Endothelial cell of umbilical vein (primary cell): ENCODE data around the gene NF1. TPM values are rescaled to one million over a fixed set of nuclear protein-coding genes. Genes with fewer than 3 reads are reported as not detected.

Experiments used
- BruUV-seq: library from RNA; stranded (reverse); fragments of 400-500 nt; replicated peaks from 2 replicates; lab custom pipeline; 2021; lab: Mats Ljungman, UMichigan
- CTCF ChIA-PET: fragments of 300-600, 350-600 bp; sonication (Branson Sonifier 250); formaldehyde crosslinking; loops from one replicate; lab custom pipeline; 2021; ENCODE audit warnings: antibody characterized with exemption, inconsistent platforms; lab: Charles Lee
- POLR2A ChIA-PET: fragments of 300-600, 350-600 bp; sonication (Branson Sonifier 250); formaldehyde crosslinking; loops from one replicate; lab custom pipeline; 2021; ENCODE audit warnings: antibody characterized with exemption, inconsistent platforms; lab: Charles Lee
- DNase-seq: peaks from one replicate; pipeline ENCODE4 v3.0.0-alpha.2; 2011; ENCODE audit warnings: low read depth, low spot score
- FAIRE-seq: peaks from 2 replicates; lab custom pipeline; 2011; peaks lifted over from hg19 to GRCh38; lab: Jason Lieb, UNC
- H2AFZ ChIP-seq: 2 replicates; pipeline ENCODE4 v1.6.0; 2012; ENCODE audit warnings: low read depth, low read length, control low read depth, inconsistent platforms
- H3K27ac ChIP-seq: 2 replicates; pipeline ENCODE4 v1.5.1; 2011; ENCODE audit warnings: low read depth, mild to moderate bottlenecking, control low read depth, low read length, moderate library complexity; ENCODE audit not compliant: insufficient read depth
- H3K27me3 ChIP-seq, 2 experiments: 2 replicates each; pipeline versions ENCODE4 v1.6.0 to v1.6.1; 2011; ENCODE audit warnings: low read length in 2 of 2, mixed read lengths in 1 of 2; ENCODE audit not compliant: control insufficient read depth in 2 of 2, insufficient read depth in 2 of 2
- H3K36me3 ChIP-seq, 2 experiments: 2 replicates in 1 of 2; 3 replicates in 1 of 2; pipeline ENCODE4 v1.5.1; 2011; ENCODE audit warnings: low read length in 2 of 2, mild to moderate bottlenecking in 1 of 2, moderate library complexity in 1 of 2; ENCODE audit not compliant: control insufficient read depth in 2 of 2, insufficient read depth in 2 of 2; ENCODE audit errors: extremely low read depth in 1 of 2
- H3K4me1 ChIP-seq: 3 replicates; pipeline ENCODE4 v1.5.1; 2011; ENCODE audit warnings: mild to moderate bottlenecking, low read length; ENCODE audit not compliant: control insufficient read depth, insufficient read depth; ENCODE audit errors: extremely low read depth
- H3K4me2 ChIP-seq: 2 replicates; pipeline ENCODE4 v1.6.1; 2011; ENCODE audit warnings: low read length, control low read depth, mixed read lengths; ENCODE audit not compliant: insufficient read depth
- H3K4me3 ChIP-seq, 3 experiments: fragments of 200-600 bp in 1 of 3; sonication (generic), shearing (Covaris generic) in 1 of 3; replicated peaks in 1 of 3; 2 replicates each; pipeline ENCODE4 v1.5.1; 2011 to 2016; ENCODE audit warnings: control low read depth in 3 of 3, low read length in 3 of 3, mild to moderate bottlenecking in 2 of 3, inconsistent platforms in 1 of 3, low read depth in 1 of 3, moderate library complexity in 1 of 3; ENCODE audit not compliant: insufficient read depth in 1 of 3
- H3K79me2 ChIP-seq: 2 replicates; pipeline ENCODE4 v1.6.0; 2012; ENCODE audit warnings: low read length, inconsistent platforms; ENCODE audit not compliant: control insufficient read depth, insufficient read depth
- H3K9ac ChIP-seq: replicated peaks from 2 replicates; pipeline ENCODE3; 2011; ENCODE audit warnings: low read length, control low read depth; ENCODE audit not compliant: insufficient read depth; ENCODE audit errors: extremely low read depth
- H3K9me1 ChIP-seq: replicated peaks from 3 replicates; pipeline ENCODE4 v1.6.0; 2011; ENCODE audit warnings: mild to moderate bottlenecking, low read length; ENCODE audit not compliant: control insufficient read depth, insufficient read depth; ENCODE audit errors: extremely low read depth
- H3K9me3 ChIP-seq: replicated peaks from 2 replicates; pipeline ENCODE4 v1.5.1; 2012; ENCODE audit warnings: low read length, inconsistent platforms; ENCODE audit not compliant: control insufficient read depth, insufficient read depth
- H4K20me1 ChIP-seq: replicated peaks from 2 replicates; pipeline ENCODE3; 2011; ENCODE audit warnings: mild to moderate bottlenecking, low read length; ENCODE audit not compliant: control insufficient read depth, insufficient read depth; ENCODE audit errors: extremely low read depth
- CTCF ChIP-seq, 2 donors: IDR thresholded peaks; 1 replicate in 1 of 2; 2 replicates in 1 of 2; pipeline ENCODE4 v1.5.1; 2011; ENCODE audit warnings: low read length in 2 of 2, mild to moderate bottlenecking in 2 of 2, moderate library complexity in 2 of 2, control low read depth in 1 of 2, inconsistent platforms in 1 of 2, low read depth in 1 of 2; ENCODE audit not compliant: insufficient read depth in 1 of 2; ENCODE audit errors: extremely low read depth in 1 of 2
- EZH2 ChIP-seq: IDR thresholded peaks from 2 replicates; pipeline ENCODE4 v1.6.1; 2012; ENCODE audit warnings: borderline replicate concordance, low read depth, mild to moderate bottlenecking, moderate library complexity, low read length, inconsistent platforms; ENCODE audit not compliant: severe bottlenecking
- FOS ChIP-seq: IDR thresholded peaks from 2 replicates; pipeline ENCODE4 v1.6.1; 2011; ENCODE audit warnings: mild to moderate bottlenecking, low read length, moderate library complexity, borderline replicate concordance; ENCODE audit not compliant: insufficient read depth
- GATA2 ChIP-seq: IDR thresholded peaks from 2 replicates; pipeline ENCODE4 v1.7.0; 2011; ENCODE audit warnings: low read depth, mild to moderate bottlenecking, moderate library complexity, mixed read lengths, low read length; ENCODE audit not compliant: insufficient read length, insufficient read depth
- JUN ChIP-seq: IDR thresholded peaks from 2 replicates; pipeline ENCODE4 v1.6.1; 2011; ENCODE audit warnings: borderline replicate concordance, low read depth; ENCODE audit not compliant: insufficient read length, insufficient read depth
- MAX ChIP-seq: IDR thresholded peaks from 2 replicates; pipeline ENCODE4 v1.6.1; 2011; ENCODE audit not compliant: insufficient read depth, insufficient read length
- MYC ChIP-seq: IDR thresholded peaks from one replicate; pipeline ENCODE4 v1.6.1; 2011; ENCODE audit warnings: mild to moderate bottlenecking, low read depth, low read length
- POLR2A ChIP-seq: IDR thresholded peaks from 2 replicates; pipeline ENCODE4 v1.6.1; 2012; ENCODE audit warnings: low read depth, mild to moderate bottlenecking, control low read depth, low read length
- POLR2AphosphoS5 ChIP-seq: IDR thresholded peaks from 2 replicates; pipeline ENCODE4 v1.6.1; 2012; ENCODE audit warnings: low read depth, mild to moderate bottlenecking, control low read depth, low read length, moderate library complexity; ENCODE audit not compliant: insufficient read depth
- dilution Hi-C: fragments of 300-500 bp; cut with MboI; formaldehyde crosslinking; loops from one replicate; pipeline ENCODE4 v1.15.0; 2019; ENCODE audit warnings: low sequenced_read_pairs; ENCODE audit not compliant: extremely low pct_ligation_motif_present
- intact Hi-C: fragments of 100-400 bp; cut with micrococcal nuclease; formaldehyde crosslinking; loops from one replicate; pipeline ENCODE4 v1.10.0; 2022
- polyA plus RNA-seq, 4 experiments: library from polyadenylated mRNA; depleted of rRNA in 3 of 4; stranded (reverse) in 3 of 4; unstranded in 1 of 4; fragments of >200 nt; gene quantifications; 2 replicates each; pipeline versions ENCODE4 v1.2.1 to v1.2.3, GENCODE V29; 2011 to 2012; ENCODE audit warnings: missing spikeins in 1 of 4
- total RNA-seq: library from RNA; stranded (reverse); gene quantifications from 2 replicates; pipeline ENCODE4 v1.2.3, GENCODE V29; 2021

Gene NF1
- total and polyA plus RNA-seq, 2 donors (not counting 3 experiments of a cell fraction or from before 2014, with no cell fraction given), result 13.7 to 42.4 TPM

GRCh38 chr17:31366088-31366487 is 271.3 kb downstream of the NF1 start:
- TF ChIP-seq JUN (no peak), EZH2 (no peak)
- Histone ChIP-seq H3K9me1 (no peaks in the 10 kb centered on the region), H3K4me2 (no peak overlapping the region), H3K27ac (no peak overlapping the region), H3K9ac (no peak overlapping the region), H4K20me1 (no peaks in the 10 kb centered on the region), H3K4me3 (no peak overlapping the region), H3K79me2 (no peaks in the 10 kb centered on the region), H3K36me3 (peaks cover 0 to 5% of the 10 kb centered on the region in 2 experiments), H3K9me3 (no peaks in the 10 kb centered on the region), H2AFZ (no peak overlapping the region), H3K27me3 (no peaks in the 10 kb centered on the region), H3K4me1 (no peaks in the 10 kb centered on the region)
- FAIRE-seq, result no peak
- ChIA-PET CTCF (interaction anchor here (0.7 to 1.2 kb wide), 3 partner anchors 12 to 87 kb away, joined by 3 to 5 read pairs (median 4); no protein-coding TSS in a partner anchor), POLR2A (no interaction called here)
- intact Hi-C loops (no loop called here), dilution Hi-C loops (no loop called here)
- BruUV-seq, result no TSS peak
- DNase-seq, result no peak

- Histone ChIP-seq H3K4me1 (peaks cover 10% of the 10 kb centered on the region), H3K9me3 (no peaks in the 10 kb centered on the region), H4K20me1 (no peaks in the 10 kb centered on the region), H3K9ac (no peak overlapping the region), H3K4me2 (no peak overlapping the region), H3K9me1 (no peaks in the 10 kb centered on the region), H3K36me3 (peaks cover 2 to 6% of the 10 kb centered on the region in 2 experiments), H3K27ac (no peak overlapping the region), H3K27me3 (no peaks in the 10 kb centered on the region), H2AFZ (no peak overlapping the region), H3K79me2 (no peaks in the 10 kb centered on the region), H3K4me3 (no peak overlapping the region)
- CTCF ChIA-PET, result interaction anchor here (0.8 to 2.4 kb wide), 6 partner anchors 13 to 451 kb away, joined by 3 to 11 read pairs (median 4); partner anchors contain the start of gene EVI2B
- FAIRE-seq, result no peak
- TF ChIP-seq GATA2 (no peak), CTCF (IDR thresholded peaks at IDR 0.05; ENCODE audit: extremely low read depth in 1 of 2, insufficient read depth in 1 of 2, low read depth in 1 of 2, low read length in 2 of 2) (no peak), JUN (no peak), MYC (no peak), POLR2AphosphoS5 (no peak), EZH2 (no peak), POLR2A (no peak), MAX (no peak), FOS (no peak)
- dilution Hi-C loops (no loop called here), intact Hi-C loops (no loop called here)
- POLR2A ChIA-PET, result no interaction called here
- BruUV-seq, result no TSS peak
- no peak for DNase-seq
Observed at GRCh38 chr17:31369266-31369665, 274.5 kb downstream of the NF1 start.
